Astrocyte of the cerebellum (primary cell): ENCODE data around the gene CTIF.

Source experiments
- DNase-seq: peaks from one replicate; pipeline ENCODE4 v3.0.0-alpha.2; 2011; ENCODE audit warnings: low read depth
- H3K4me3 ChIP-seq: 2 replicates; pipeline ENCODE4 v1.5.1; 2011; ENCODE audit warnings: mild to moderate bottlenecking, low read depth, low read length, moderate library complexity
- in situ Hi-C: cut with HindIII; loops from 2 replicates; pipeline ENCODE4 v1.10.0; 2017; ENCODE audit warnings: low sequenced_read_pairs
- TF ChIP-seq, protein P1 (sequence below): IDR thresholded peaks from 2 replicates; pipeline ENCODE4 v1.5.1; 2012; ENCODE audit warnings: low read length, low read depth, moderate library complexity, mild to moderate bottlenecking; ENCODE audit errors: missing control alignments

Gene CTIF

DNA sequence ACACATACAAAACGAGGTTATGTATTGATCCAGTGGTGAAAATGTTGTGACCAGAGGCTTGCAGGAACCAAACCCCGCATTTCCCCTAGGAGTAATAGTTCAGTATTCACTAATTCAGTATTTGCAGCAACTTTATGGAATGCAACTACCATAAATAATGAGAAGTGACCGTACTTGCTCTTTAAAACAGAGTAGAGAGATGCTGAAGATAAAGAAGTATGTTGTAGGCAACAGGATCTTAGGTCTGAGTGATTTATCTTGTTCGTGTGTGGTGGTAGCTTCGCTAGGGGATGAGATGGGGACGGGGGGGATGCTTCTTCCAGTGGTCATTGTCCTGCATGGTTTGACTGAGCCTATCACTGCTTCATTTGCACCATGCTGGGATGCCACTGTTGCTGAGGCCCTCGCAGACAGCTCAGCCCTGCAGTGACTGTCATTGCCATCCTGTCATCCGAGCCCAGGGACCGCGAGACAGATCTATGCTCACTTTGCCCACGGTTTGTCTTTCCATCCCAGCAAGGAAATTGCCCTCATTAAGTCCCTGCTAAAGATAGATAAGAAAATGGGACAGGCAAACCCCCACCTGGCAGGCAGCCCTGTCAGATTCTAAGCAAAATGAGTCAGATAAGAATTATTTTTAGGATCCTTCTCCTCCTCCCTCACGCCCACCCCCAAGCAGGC lies 181.3 kb downstream of the CTIF start:
- in situ Hi-C loops, result no loop called here
- DNase-seq, result no peak

GRCh38 chr18:48720655-48721025 lies 181.8 kb downstream of the CTIF start:
- no peak for DNase-seq
- in situ Hi-C loops, result no loop called here
- H3K4me3 ChIP-seq, result no peak overlapping the region
- TF ChIP-seq, protein P1, sequence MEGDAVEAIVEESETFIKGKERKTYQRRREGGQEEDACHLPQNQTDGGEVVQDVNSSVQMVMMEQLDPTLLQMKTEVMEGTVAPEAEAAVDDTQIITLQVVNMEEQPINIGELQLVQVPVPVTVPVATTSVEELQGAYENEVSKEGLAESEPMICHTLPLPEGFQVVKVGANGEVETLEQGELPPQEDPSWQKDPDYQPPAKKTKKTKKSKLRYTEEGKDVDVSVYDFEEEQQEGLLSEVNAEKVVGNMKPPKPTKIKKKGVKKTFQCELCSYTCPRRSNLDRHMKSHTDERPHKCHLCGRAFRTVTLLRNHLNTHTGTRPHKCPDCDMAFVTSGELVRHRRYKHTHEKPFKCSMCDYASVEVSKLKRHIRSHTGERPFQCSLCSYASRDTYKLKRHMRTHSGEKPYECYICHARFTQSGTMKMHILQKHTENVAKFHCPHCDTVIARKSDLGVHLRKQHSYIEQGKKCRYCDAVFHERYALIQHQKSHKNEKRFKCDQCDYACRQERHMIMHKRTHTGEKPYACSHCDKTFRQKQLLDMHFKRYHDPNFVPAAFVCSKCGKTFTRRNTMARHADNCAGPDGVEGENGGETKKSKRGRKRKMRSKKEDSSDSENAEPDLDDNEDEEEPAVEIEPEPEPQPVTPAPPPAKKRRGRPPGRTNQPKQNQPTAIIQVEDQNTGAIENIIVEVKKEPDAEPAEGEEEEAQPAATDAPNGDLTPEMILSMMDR, result no peak

More for the DNA sequence above, 181.3 kb downstream of the CTIF start:
- no peak overlapping the region for H3K4me3 ChIP-seq
- TF ChIP-seq, protein P1, result no peak

GRCh38 chr18:48721312-48721711 lies 182.5 kb downstream of the CTIF start:
- TF ChIP-seq, protein P1, result no peak

DNA sequence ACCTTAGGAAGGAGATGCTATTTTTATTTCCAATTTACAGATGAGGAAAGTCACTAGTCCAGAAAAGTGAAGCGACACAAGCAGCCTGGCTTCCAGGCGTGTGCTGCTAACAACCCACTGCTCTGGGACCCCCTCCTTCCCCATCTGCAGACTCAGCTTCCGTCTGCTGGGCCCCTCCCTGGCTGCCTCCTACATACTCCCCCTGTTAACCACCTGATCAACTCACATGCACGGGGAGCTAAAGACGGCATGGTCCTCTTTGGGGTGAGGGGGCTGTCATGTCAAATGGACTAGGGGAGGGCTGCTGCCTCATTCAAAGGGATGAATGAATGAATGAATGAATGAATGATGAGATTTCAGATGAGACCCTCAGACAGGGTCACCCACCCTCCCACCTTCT lies 184.2 kb downstream of the CTIF start:
- in situ Hi-C loops, result no loop called here
- TF ChIP-seq, protein P1, result no peak
- no peak overlapping the region for H3K4me3 ChIP-seq
- no peak for DNase-seq

More at GRCh38 chr18:48721312-48721711, 182.5 kb downstream of the CTIF start:
- in situ Hi-C loops, result no loop called here
- DNase-seq, result no peak
- no peak overlapping the region for H3K4me3 ChIP-seq

GRCh38 chr18:48723837-48724236 lies 185.0 kb downstream of the CTIF start:
- in situ Hi-C loops, result no loop called here
- no peak overlapping the region for H3K4me3 ChIP-seq
- DNase-seq, result no peak
- TF ChIP-seq, protein P1, result no peak

GRCh38 chr18:48724442-48724841 lies 185.6 kb downstream of the CTIF start:
- TF ChIP-seq, protein P1, result no peak
- in situ Hi-C loops, result no loop called here
- H3K4me3 ChIP-seq, result no peak overlapping the region
- DNase-seq, result no peak
